Skeletal muscle cell (primary cell): ENCODE data around the gene TRIM41.

Source experiments
- DNase-seq: peaks from one replicate; pipeline ENCODE4 v3.0.0-alpha.2; 2010; ENCODE audit warnings: low read depth
- H3K4me3 ChIP-seq: 2 replicates; pipeline ENCODE4 v1.5.1; 2011; ENCODE audit warnings: low read depth, mild to moderate bottlenecking, control low read depth, low read length, moderate library complexity

The TRIM41 gene

DNA sequence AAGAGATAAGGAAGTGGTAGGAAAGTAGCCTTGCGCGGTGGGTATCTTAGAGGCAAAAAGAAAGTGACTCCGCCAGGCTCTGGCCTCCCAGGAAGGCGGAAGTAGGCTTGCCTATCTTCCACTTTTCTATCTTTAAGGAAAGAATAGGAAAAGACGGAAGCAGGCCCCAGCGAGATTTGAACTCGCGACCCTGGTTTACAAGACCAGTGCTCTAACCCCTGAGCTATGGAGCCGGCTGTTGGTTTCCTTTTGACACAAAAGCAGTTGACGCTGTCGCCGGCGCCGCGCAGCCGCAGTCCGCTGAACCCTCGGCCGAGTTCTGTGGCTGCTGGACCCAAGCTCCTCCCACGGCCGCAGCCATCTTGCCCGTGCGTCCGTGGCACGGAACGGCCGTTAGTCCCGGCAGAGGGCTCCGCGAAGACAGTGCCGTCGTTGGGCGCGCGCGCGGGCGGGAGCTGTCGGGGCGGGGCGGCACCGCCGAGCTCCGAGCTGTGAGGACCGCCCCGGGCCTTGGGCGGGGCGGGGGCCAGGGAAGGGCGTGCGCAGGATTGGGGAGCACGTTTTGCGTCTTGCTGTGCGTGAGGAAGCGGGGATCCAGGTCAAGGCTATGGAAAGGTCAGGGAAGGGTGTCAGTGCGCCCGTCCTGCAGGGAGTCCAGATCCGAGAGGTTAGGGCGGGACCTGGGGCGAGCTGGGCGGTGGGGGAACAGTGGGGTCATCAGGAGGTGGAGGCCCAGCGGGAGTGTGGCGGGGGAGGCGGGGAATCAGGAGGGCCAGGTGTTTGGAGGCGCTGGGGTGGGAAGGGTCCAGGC is 31.4 kb upstream of the TRIM41 start:
- peak overlapping the region; percentile 93 for H3K4me3 ChIP-seq
- peak; percentile 75 for DNase-seq

DNA sequence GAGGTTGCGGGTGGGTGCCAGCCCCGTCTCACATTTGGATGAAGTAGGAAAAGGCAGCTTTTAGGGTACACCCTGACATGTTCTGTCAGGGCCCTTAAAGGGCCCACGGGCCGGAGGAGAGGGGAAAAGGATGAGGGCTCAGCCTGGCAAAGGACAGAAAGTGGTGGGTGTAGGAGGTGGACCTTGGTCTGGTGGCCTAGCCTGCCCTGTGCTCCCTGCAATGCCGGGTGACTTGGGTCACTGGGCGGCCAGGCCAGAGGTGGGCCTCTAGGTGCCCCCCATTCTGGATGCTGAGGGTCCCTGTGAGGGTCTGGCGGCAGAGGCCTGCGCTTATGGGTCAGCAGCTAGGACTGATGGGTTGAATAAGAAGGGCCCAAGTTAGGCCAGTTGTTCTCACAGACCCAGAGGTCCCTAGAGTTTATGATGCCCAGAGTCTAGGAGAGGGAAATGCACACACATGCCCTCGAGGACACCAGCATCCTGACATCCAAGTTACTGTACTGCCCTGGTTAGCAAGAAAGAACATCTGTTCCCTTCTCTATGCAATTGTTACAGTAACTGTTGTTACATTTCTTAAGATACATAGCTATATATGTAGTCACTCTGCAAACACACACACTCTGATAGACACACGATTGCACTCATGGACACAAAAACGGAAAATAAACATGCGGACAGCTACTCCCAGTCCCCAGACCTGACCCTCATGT is 30.6 kb upstream of the TRIM41 start:
- DNase-seq: no peak
- peak overlapping the region; percentile 93 for H3K4me3 ChIP-seq

DNA sequence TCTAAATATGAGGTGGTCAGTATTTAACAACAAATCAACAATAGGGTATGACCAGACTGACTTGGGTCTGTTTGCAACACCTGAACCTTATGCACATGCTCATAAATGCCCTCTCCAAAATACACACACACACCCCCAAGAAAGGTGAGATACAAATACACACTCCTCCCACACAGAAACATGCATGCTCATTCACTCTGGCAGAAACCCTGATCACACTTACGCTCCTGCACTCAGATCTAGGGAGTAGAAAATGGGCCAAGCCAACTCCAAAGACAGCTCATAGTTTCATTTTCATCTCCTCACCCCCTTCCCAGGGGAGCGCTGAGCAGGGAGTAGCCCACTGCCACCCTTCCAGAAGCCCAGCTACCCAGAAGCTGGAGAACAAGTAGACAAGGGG is 29.4 kb upstream of the TRIM41 start:
- DNase-seq: no peak
- H3K4me3 ChIP-seq: no peak overlapping the region

DNA sequence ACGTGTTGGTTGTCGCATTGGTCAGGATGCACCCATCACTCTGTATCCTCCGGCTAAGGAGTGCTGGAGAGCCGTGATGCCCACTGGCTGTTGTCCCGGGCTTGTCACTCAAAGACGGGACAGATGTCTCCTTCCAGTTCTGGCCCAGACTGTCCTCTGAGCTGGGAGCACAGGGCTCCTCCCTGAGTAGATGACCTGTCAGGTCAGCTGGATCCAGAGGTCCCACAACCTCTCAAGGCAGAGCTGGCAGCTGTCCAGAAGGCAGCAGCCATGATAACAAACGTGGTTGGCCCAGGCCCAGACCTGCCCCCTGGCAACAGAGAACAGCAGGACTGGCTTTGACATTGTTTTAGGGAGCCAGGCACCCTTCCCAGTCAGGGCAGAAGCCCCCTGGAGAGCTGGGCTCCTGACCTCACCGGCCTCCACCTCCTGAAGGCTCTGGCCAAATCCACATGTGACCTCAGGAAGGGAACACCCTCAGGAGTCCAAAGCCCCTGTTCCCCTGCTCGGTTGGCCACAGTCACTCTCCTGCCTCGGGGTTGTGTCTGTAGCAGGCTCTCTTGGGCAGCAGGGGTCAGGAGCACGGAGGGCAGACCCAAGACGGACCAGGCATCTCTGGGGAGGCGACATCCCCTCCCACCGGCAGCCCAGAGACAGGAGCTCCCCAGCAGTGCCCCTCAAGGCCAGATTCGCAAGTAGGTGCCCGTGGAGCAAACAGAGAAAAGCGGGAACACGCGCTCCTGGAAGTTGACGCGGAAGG is 28.4 kb upstream of the TRIM41 start:
- no peak for DNase-seq
- no peak overlapping the region for H3K4me3 ChIP-seq

DNA sequence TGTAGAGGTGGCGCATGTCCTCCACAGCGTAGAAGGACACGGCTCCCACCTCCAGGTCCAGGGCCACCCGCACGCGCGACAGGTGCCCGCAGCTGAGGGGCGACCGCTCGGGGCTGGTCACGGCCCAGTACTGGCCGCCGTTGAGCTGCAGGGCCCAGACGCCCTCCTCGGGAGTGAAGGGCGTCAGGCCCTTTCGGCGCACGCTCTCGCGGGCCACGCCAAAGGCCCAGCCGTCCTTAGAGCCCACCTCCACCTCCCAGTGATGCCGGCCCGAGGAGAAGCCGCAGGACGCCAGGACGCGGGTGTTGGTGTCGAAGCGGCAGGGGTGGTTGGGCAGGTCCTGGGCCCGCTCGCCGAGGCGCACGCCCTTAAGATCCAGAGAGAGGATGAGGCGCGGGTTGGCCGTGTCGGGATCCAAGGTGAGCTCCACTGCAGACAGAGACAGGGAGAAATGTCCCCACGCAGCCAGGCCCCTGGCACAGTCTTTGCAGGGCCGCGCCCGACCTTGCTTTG is 27.8 kb upstream of the TRIM41 start:
- DNase-seq: no peak

DNA sequence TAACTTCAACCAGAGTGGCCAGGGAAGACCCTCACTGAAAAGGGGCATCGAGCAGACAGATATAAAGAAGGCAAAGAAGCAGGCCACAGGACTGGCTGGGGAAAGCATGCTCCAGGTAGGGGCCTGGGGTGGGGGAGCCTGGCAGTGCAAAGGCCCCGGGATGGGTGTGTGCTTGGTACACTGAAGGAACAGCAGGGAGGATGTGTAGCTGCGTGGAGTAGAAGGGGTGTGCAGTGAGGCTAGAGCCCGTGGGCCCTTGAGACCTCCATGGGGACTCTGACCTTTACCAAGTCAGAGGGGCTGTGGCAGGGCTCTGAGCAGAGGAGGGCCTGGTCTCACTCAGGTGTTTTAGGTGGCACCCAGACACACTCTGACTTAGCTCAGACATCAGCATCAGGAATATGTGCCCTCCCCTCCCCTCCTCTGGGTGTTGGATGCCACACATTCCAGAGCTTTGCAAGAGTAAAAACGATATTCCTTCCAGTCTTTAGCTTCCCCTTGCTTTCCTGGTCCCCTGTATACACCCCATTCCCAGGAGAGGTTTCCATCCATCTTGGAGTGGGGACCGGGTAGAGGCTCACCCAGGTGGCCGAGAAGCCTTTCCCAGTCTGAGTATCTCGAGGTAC is 25.6 kb upstream of the TRIM41 start:
- H3K4me3 ChIP-seq: no peak overlapping the region
- no peak for DNase-seq

More for the DNA sequence above, 27.8 kb upstream of the TRIM41 start:
- H3K4me3 ChIP-seq: no peak overlapping the region

DNA sequence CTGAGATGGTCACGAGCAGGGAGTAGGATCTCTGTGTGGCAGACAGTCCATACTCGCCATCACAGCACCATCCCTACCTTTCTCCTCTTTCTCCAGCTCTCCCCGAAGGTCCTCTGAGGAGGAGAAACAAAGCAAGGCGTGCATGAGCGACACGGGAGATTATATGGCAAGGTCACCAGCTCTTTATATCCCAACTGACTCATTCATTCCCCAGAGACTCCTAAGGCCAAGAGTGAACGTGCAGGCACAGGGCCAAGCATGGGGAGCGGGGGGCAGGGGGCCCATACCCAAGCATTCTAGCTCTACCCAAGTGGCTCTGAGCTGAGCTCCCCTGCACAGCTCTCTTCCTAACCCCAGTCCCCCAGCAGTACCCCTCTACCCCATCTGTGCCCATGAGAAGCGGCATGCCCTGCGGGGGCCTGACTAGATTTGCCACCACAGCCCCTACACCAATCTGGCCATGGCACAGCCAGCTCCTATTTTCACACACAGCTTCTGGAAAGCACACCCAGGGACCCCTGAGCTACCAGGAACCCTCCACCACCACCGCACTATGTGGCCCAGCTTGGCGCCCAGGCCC is 24.9 kb upstream of the TRIM41 start:
- DNase-seq: no peak
- no peak overlapping the region for H3K4me3 ChIP-seq

DNA sequence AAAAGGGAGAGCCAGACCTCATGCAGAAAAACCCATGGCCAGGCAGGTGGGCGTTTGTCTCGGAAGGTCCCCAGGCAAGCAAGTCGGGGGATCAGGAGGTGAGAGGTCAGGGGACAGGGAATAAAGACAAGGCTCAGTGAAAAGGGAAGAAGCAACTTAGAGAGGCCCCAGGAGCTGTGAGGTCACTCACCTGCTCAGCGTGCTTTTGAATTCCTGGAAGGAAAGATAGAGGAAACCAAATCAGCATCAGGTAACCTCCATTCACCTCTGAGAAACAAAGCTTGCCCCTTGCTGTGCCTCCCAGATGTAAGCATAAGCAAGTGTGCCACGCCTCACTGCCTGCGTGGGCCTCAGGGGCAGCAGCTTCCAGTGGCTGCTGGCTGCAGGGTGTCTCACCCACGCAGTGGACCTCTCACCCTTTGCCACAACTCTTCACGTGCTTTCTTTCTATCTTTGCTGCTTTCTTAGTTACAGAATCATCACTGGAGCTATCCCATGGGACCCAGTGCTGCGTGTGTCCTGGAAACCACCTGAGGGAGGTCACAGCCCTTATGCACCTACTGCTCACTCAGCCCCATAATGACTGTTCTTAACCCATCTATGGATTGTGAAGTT is 24.1 kb upstream of the TRIM41 start:
- no peak overlapping the region for H3K4me3 ChIP-seq
- no peak for DNase-seq

DNA sequence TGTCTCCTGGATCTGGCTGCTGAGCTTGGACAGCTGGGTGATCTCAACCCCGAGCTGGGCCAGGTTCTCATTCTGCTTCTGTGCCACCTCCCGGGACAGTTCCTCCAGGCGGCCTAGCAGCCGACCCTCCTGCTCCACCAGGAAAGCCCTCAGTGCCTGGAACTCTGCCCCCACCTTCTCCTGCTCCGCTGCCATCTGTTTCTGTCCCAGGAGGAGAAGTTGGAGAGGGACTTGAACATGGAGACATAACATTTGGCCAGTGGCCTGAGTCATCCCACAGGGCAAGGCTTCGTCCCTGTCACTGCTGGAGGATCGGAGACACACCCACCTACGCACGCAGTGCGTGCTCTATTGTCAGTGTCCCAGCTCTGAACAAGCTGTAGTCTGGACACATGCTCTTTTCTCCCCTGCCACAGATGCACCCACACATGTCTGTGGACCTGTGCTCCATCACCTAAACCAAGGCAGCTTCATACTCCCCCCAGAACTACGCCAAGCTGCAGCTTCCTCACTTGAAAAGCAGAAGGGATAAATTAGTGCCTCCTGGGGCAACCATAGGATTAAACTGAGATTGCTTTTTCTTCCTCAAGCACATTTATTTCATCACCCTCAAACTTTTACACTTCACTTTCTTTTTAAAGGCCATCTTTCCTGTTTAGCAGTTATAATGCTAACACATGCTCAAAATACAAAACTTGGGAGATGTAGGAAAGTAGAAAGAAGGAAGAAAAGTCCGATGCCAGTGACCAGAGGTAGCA is 23.0 kb upstream of the TRIM41 start:
- DNase-seq: no peak
- H3K4me3 ChIP-seq: no peak overlapping the region

DNA sequence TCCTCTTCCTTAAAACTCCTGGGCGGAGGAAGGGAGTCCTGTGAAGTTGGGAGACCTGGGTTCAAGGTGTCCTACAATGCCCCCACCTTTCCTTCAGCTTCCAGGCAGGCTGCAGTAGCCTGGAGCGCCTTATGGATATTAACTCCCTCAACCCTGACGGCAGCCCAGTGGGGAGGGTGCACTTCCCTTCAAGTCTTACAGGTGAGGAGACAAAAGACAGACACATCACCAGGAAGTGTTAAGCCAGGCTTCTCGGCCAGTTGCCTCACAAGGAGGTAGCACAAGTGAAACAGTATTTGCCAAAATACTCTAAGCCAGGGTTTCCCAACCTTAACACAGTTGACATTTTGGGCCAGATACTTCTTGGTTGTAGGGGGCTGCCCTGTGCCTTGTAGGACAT is 22.3 kb upstream of the TRIM41 start:
- no peak overlapping the region for H3K4me3 ChIP-seq
- DNase-seq: no peak

DNA sequence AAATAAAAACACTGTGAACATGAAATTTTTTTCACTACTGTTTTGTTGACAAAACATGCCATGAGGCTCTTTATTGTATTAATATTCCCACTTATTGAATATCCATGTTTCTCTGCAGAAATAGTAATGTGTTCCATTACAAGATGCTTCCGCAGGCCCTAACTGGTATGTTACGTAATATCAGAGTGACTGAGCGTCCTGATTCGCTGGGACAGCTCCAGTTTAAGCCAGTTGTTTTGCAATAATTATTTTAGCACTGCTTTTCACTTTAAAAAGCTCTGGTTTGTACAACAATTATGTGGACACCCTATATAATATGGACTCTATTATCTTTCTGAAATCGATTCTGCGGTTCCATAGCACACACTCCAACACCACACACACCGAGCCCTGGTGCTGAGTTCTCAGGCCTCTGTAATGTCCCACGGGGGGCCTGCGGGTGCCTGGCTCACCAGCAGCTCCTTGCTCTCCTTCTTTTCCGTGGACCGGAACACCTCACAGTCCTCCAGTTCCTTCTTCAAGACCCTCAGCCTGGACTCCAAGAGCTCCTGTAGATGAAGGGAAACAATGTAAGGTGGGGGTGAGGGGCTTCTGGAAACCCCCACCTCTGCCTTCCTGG is 19.9 kb upstream of the TRIM41 start:
- no peak overlapping the region for H3K4me3 ChIP-seq

DNA sequence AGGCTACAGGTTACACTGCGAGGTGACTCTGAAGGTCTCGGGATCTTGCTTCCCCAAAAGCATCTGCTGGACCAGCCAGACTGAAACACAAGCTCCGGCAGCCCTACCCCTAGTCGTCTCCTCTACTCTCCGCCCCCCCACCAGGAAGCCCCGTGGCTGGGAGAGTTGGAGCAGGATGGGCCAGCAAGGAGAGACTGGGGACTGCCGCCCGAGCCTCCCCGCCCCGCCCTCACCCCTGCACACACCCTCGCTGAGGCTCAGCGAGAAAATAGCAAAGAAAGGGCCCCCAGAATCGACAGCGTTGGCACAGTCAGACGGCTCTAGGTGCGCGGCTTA is 19.3 kb upstream of the TRIM41 start:
- peak overlapping the region; percentile 61 for H3K4me3 ChIP-seq
- no peak for DNase-seq

More for the DNA sequence above, 19.9 kb upstream of the TRIM41 start:
- no peak for DNase-seq

DNA sequence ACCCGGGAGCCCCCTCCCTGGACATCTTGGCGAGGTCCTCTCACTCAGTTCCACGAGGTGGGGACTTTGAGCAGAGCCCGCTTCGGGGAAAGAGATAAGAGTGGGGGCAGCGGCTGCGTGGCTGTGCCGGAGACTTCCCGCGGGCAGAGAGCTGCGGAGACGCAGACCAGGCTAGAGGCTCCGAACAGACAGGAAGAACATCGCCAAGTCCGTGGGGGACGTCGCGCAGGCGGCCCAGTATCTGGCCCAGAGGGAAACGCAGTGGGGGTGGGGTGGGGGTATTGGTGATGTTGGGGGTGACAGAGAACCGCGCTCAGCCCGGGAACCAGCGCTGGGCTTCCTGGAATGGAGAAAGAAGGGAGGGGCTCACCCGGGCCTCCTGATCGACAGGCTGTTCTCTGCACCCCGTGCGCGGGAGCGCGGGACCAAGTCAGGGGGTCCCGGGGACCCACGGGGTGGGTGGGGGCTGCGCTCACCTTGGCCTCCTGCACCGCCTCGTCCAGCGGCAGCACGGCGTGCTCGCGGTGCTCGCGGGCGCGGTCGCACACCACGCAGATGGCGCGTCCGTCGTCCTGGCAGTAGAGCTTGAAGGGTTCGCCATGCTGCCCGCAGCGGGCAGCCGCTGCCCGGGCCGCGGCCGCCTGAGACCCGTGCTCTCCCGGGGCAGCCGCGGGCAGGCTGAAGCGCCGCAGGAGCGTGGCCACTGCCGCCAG is 18.8 kb upstream of the TRIM41 start:
- peak overlapping the region; percentile 61 for H3K4me3 ChIP-seq
- no peak for DNase-seq

DNA sequence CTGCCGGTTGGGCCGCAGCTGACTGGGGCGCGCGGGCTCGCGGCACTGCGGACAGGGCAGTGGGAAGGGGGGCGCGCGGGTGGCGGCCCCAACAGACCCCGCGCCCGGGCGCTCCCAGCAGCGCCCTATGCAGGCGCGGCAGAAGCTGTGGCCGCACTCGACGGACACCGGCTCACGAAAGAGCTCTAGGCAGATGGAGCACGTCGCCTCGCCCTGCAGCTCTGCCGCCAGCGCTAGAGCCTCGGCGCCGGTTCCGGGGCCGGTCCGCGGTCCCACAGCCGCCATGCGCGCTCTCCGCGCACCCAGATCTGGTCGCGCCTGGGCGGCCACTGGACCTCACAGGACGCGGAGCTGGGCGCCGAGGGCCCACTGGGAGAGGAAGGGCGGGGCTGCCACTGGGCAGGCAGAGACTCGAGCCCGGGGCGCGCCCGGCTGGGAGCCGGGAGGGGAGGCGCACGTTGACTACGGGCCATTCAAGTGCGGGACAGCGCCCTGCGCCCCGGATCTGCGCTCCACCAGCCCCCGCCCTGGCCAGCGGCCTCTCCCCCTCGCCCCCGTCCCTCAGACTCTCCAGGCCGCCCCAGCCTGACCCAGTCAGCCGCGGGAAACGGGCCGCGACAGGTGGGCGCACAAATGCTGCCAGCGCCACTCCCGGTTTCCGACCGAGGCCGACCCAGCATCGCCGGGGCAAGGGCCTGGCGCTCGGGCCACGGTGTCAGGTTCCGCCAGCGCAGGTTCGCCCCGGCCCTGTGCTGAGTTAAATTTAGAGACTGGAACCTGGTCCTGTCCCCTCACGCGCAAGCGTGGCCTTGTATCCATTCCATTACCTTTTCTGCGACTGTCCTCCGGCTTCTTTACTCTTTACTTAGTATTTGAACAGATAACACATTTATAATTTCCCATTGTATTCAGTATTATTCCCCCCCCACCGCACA is 18.0 kb upstream of the TRIM41 start, which contains the start of gene TRIM7:
Gene TRIM7 (minus strand): TSS at position 371 of the 935 bp plus-strand sequence. CDS start 86 bp downstream, at position 285.
- H3K4me3 ChIP-seq: peak within 1 kb of the TSS; percentile 61
- DNase-seq: no peak

DNA sequence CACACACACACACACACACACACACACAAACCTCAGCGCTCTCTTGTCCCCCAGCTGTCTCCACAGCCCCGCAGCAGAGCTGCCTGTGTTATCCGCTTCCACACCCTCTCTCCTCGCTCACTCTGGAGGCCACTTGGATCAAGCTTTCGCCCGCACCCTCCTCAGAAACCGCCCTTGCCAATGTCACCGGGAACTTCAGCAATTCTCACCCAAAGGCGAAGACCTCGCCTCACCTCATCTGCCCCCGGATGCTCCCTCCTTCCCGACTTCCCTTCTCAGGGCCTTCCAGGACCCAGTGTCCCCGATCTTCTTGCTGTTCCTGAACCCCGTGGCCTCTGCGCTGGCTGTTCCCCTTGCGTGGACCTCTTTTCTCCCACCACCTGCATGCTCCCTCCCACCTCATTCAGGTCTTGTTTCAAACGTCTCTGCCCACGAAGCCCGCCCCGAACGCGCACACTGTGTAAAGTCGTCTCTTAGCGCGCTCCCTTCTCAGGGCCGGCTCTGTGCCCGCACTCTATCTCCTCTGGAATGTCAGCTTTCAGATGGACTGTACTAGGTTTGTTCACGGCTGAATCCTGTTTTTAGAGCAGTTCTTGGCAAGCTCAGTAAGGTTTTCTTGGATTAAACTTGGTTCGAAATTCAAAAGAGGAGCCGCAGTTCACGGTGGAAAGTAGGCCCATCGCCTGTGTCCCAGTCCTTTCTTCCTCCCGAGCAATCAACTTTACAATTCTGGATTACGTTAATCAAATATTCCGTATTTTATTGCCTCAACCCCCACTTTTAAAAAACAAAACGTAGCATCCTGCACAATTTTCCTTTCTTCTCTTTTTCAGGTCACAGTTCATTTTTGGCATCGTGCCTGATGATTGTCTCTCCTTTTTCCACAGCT is 17.1 kb upstream of the TRIM41 start:
- H3K4me3 ChIP-seq: peak overlapping the region; percentile 61
- DNase-seq: no peak
